Vagina (tissue), 2 donors: ENCODE measurements around the gene INTS11. TPM values are rescaled to one million over a fixed set of nuclear protein-coding genes. Genes with fewer than 3 reads are reported as not detected.

Experiments
- DNase-seq, 2 donors: peaks; one replicate each; pipeline ENCODE4 v3.0.0-alpha.2; 2017; ENCODE audit errors: extremely low spot score in 2 of 2
- H3K27ac ChIP-seq: fragments of 200-600 bp; sonication (generic); one replicate; pipeline ENCODE4 v1.5.1; 2019
- H3K27me3 ChIP-seq: fragments of 200-600 bp; sonication (generic); one replicate; pipeline ENCODE4 v1.5.1; 2019
- H3K36me3 ChIP-seq, 2 donors: fragments of 200-600 bp; sonication (generic); one replicate each; pipeline ENCODE4 v1.5.1; 2017 to 2019
- H3K4me1 ChIP-seq: fragments of 200-600 bp; sonication (generic); one replicate; pipeline ENCODE4 v1.5.1; 2019
- H3K4me3 ChIP-seq, 2 donors: fragments of 200-600 bp; sonication (generic); 1 replicate in 1 of 2; 2 replicates in 1 of 2; pipeline ENCODE4 v1.5.1; 2016 to 2019
- H3K9me3 ChIP-seq: fragments of 200-600 bp; sonication (generic); one replicate; pipeline ENCODE4 v1.5.1; 2019
- CTCF ChIP-seq, 3 experiments: fragments of 450-650 bp in 2 of 3; fragments of 200-600 bp in 1 of 3; sonication (generic) in 1 of 3; IDR thresholded peaks; one replicate each; pipeline ENCODE4 v1.5.1; 2017 to 2019; ENCODE audit warnings: antibody characterized with exemption in 3 of 3, mild to moderate bottlenecking in 2 of 3, moderate library complexity in 2 of 3
- POLR2A ChIP-seq, 2 donors: fragments of 450-650 bp; IDR thresholded peaks; one replicate each; pipeline ENCODE4 v1.6.1; 2017; ENCODE audit warnings: antibody characterized with exemption in 2 of 2, mild to moderate bottlenecking in 2 of 2, moderate library complexity in 2 of 2
- POLR2AphosphoS5 ChIP-seq, 2 donors: sonication (generic); formaldehyde crosslinking; IDR thresholded peaks; one replicate each; pipeline ENCODE4 v1.9.0; 2017; ENCODE audit warnings: antibody characterized with exemption in 2 of 2, mild to moderate bottlenecking in 2 of 2, low read depth in 1 of 2; ENCODE audit not compliant: insufficient read depth in 1 of 2
- intact Hi-C: fragments of 100-400 bp; cut with DNase I; formaldehyde crosslinking; loops from one replicate; pipeline ENCODE4 v1.15.1; 2023
- total RNA-seq: library from RNA; depleted of rRNA; stranded (reverse); fragments of >200 nt; gene quantifications from one replicate; pipeline ENCODE4 v1.2.3, GENCODE V29; 2016

The INTS11 gene
- total RNA-seq, 1 donor from 2014 or later = 142 TPM

DNA sequence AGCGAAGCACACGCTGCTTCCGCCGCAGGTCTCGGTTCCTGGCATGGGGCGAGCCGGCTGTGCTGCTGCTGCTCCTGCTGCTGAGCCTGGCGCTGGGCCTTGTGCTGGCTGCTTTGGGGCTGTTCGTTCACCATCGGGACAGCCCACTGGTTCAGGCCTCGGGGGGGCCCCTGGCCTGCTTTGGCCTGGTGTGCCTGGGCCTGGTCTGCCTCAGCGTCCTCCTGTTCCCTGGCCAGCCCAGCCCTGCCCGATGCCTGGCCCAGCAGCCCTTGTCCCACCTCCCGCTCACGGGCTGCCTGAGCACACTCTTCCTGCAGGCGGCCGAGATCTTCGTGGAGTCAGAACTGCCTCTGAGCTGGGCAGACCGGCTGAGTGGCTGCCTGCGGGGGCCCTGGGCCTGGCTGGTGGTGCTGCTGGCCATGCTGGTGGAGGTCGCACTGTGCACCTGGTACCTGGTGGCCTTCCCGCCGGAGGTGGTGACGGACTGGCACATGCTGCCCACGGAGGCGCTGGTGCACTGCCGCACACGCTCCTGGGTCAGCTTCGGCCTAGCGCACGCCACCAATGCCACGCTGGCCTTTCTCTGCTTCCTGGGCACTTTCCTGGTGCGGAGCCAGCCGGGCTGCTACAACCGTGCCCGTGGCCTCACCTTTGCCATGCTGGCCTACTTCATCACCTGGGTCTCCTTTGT lies 9.2 kb upstream of the INTS11 start:
- no peak for TF ChIP-seq POLR2A (IDR thresholded peaks at IDR 0.05)
- no peak for TF ChIP-seq POLR2AphosphoS5 (IDR thresholded peaks at IDR 0.05; ENCODE audit: insufficient read depth in 1 of 2, low read depth in 1 of 2)
- TF ChIP-seq CTCF (IDR thresholded peaks at IDR 0.05) = no peak
- peaks cover 37% of the 10 kb centered on the region for H3K4me1 ChIP-seq
- no peak overlapping the region for H3K27ac ChIP-seq
- no peak overlapping the region for H3K4me3 ChIP-seq
- H3K27me3 ChIP-seq = no peaks in the 10 kb centered on the region
- DNase-seq = no peak
- intact Hi-C loops = no loop called here
- peaks cover 0 to 16% of the 10 kb centered on the region in 2 donors for H3K36me3 ChIP-seq
- no peaks in the 10 kb centered on the region for H3K9me3 ChIP-seq

DNA sequence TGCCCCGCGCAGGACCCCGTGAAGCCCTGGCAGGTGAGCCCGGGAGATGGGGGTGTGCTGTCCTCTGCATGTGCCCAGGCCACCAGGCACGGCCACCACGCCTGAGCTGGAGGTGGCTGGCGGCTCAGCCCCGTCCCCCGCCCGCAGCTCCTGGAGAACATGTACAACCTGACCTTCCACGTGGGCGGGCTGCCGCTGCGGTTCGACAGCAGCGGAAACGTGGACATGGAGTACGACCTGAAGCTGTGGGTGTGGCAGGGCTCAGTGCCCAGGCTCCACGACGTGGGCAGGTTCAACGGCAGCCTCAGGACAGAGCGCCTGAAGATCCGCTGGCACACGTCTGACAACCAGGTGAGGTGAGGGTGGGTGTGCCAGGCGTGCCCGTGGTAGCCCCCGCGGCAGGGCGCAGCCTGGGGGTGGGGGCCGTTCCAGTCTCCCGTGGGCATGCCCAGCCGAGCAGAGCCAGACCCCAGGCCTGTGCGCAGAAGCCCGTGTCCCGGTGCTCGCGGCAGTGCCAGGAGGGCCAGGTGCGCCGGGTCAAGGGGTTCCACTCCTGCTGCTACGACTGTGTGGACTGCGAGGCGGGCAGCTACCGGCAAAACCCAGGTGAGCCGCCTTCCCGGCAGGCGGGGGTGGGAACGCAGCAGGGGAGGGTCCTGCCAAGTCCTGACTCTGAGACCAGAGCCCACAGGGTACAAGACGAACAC lies 8.5 kb upstream of the INTS11 start:
- DNase-seq = no peak
- Histone ChIP-seq H3K4me1 (peaks cover 37% of the 10 kb centered on the region), H3K9me3 (no peaks in the 10 kb centered on the region), H3K36me3 (peaks cover 0 to 11% of the 10 kb centered on the region in 2 donors), H3K27me3 (no peaks in the 10 kb centered on the region), H3K4me3 (no peak overlapping the region), H3K27ac (no peak overlapping the region)
- intact Hi-C loops = no loop called here
- TF ChIP-seq POLR2AphosphoS5 (IDR thresholded peaks at IDR 0.05; ENCODE audit: insufficient read depth in 1 of 2, low read depth in 1 of 2) (peak in 1 of 2 donors; percentile 35), CTCF (IDR thresholded peaks at IDR 0.05) (no peak), POLR2A (IDR thresholded peaks at IDR 0.05) (no peak)

DNA sequence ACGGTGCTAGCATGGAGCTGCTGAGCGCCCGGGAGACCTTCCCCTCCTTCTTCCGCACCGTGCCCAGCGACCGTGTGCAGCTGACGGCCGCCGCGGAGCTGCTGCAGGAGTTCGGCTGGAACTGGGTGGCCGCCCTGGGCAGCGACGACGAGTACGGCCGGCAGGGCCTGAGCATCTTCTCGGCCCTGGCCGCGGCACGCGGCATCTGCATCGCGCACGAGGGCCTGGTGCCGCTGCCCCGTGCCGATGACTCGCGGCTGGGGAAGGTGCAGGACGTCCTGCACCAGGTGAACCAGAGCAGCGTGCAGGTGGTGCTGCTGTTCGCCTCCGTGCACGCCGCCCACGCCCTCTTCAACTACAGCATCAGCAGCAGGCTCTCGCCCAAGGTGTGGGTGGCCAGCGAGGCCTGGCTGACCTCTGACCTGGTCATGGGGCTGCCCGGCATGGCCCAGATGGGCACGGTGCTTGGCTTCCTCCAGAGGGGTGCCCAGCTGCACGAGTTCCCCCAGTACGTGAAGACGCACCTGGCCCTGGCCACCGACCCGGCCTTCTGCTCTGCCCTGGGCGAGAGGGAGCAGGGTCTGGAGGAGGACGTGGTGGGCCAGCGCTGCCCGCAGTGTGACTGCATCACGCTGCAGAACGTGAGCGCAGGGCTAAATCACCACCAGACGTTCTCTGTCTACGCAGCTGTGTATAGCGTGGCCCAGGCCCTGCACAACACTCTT lies 7.7 kb upstream of the INTS11 start:
- Histone ChIP-seq H3K4me3 (no peak overlapping the region), H3K36me3 (peaks cover 0 to 11% of the 10 kb centered on the region in 2 donors), H3K4me1 (peaks cover 37% of the 10 kb centered on the region), H3K27ac (no peak overlapping the region), H3K27me3 (no peaks in the 10 kb centered on the region), H3K9me3 (no peaks in the 10 kb centered on the region)
- no peak for TF ChIP-seq POLR2AphosphoS5 (IDR thresholded peaks at IDR 0.05; ENCODE audit: insufficient read depth in 1 of 2, low read depth in 1 of 2)
- no peak for TF ChIP-seq CTCF (IDR thresholded peaks at IDR 0.05)
- no peak for TF ChIP-seq POLR2A (IDR thresholded peaks at IDR 0.05)
- DNase-seq = no peak
- intact Hi-C loops = no loop called here

- TF ChIP-seq CTCF (IDR thresholded peaks at IDR 0.05) (no peak), POLR2AphosphoS5 (IDR thresholded peaks at IDR 0.05; ENCODE audit: insufficient read depth in 1 of 2, low read depth in 1 of 2) (no peak), POLR2A (IDR thresholded peaks at IDR 0.05) (no peak)
- intact Hi-C loops = no loop called here
- H3K36me3 ChIP-seq = peaks cover 0 to 15% of the 10 kb centered on the region in 2 donors
- H3K4me1 ChIP-seq = peaks cover 40% of the 10 kb centered on the region
- H3K9me3 ChIP-seq = no peaks in the 10 kb centered on the region
- DNase-seq = no peak
- H3K27ac ChIP-seq = no peak within 1 kb of the TSS
- H3K27me3 ChIP-seq = no peaks in the 10 kb centered on the region
- no peak within 1 kb of the TSS for H3K4me3 ChIP-seq
Observed at GRCh38 chr1:1331068-1331965, 6.9 kb upstream of the INTS11 start, which contains the start of gene TAS1R3. Gene TAS1R3 (plus strand): TSS chr1:1331280. CDS start chr1:1331346, 66 bp downstream.
